Spleen (tissue), 7 donors: ENCODE data around the gene MYO1D.

Source experiments
- CTCF ChIP-seq, 11 experiments: fragments of 200-600 bp in 7 of 11; fragments of 450-650 bp in 4 of 11; sonication (generic) in 4 of 11; IDR thresholded peaks in 8 of 11; conservative IDR thresholded peaks in 3 of 11; 1 replicate in 7 of 11; 2 replicates in 4 of 11; pipeline versions ENCODE4 v1.4.0 to v1.8.0; 2016 to 2021; ENCODE audit warnings: antibody characterized with exemption in 11 of 11, inconsistent platforms in 4 of 11, mild to moderate bottlenecking in 1 of 11
- POLR2AphosphoS5 ChIP-seq, 3 donors: sonication (generic); formaldehyde crosslinking; IDR thresholded peaks; one replicate each; pipeline ENCODE4 v1.5.1; 2017; ENCODE audit warnings: antibody characterized with exemption in 3 of 3
- donor health status: DM: no; HTN: no; CAD: no; lungs with moderate emphysema.
- donor health status: DM: no; HTN: no; CAD: no.
- donor health status: DM: no; HTN: no; CAD: no.

DNA sequence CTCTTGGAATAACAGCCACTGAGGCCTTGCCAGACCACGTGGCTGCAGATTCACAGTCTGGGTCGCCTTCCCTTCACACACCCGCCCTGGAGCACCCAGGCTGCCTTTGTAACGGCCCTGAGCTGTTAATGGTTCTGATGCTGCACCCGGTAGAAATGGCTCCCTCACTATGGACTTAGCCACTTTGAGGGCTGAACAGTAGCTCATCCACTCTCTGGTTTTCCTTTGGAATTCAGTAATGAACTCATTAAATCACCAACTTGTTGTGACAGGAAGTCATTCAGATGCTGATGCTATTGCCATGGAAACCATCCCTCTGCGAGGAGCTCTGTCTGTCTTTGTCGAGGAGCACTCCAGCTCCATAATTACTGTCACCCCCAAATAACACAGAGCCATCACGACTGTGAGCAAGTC, 330.9 kb downstream of the MYO1D start:
- TF ChIP-seq POLR2AphosphoS5 (IDR thresholded peaks at IDR 0.05) = no peak
- no peak for TF ChIP-seq CTCF (IDR thresholded peaks at IDR 0.05 in 8 of 11, conservative IDR thresholded peaks at IDR 0.05 in 3 of 11)
